Loucy (cell line): ENCODE results near the gene IFITM10.

Experiments used
- CTCF ChIP-seq: fragments of 200-600 bp; sonication (generic); conservative IDR thresholded peaks from 2 replicates; pipeline ENCODE4 v1.5.1; 2014; ENCODE audit warnings: mild to moderate bottlenecking, antibody characterized with exemption, low read length
- EZH2phosphoT487 ChIP-seq: fragments of 200-600 bp; IDR thresholded peaks from 2 replicates; pipeline ENCODE4 v1.6.1; 2018; ENCODE audit warnings: antibody characterized with exemption, mild to moderate bottlenecking, moderate library complexity, borderline replicate concordance

GRCh38 chr11:1754376-1755150 is 4.2 kb upstream of the IFITM10 start:
- no peak for TF ChIP-seq CTCF
- TF ChIP-seq EZH2phosphoT487 = no peak
